GM21423 (cell line): ENCODE measurements around the gene PCSK1.
"Not testable (repeated sequence)": the region's sequence is repeated elsewhere in the genome, so short reads cannot be mapped to it uniquely, and the experiment has no call there.

ENCODE experiments used
- ATAC-seq: cut with Tn5 transposase; IDR thresholded peaks from one replicate; pipeline ENCODE4 v1.9.1; 2021; ENCODE audit warnings: mild to moderate bottlenecking, moderate library complexity; ENCODE audit not compliant: unreplicated experiment

PCSK1 gene

DNA sequence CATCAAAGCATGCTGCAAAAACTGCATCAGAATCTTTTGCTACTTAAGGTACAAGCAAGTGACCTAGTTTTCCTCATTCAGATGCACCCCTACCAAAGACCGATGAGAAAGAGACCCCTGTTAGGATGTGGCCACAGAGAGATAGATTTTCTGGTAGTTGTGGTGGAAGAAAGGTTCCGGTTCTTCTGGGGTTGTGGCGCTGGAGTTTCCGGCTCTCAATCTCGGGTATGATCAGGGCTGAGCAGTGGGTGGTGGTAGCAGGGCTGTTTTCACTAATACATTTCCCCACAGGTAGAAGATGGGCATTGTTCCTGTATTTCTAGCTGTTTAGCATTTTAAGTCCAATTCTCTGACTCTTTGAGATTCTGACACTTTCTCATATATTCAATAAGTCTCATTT, 58.4 kb downstream of the PCSK1 start:
- ATAC-seq, result no peak

DNA sequence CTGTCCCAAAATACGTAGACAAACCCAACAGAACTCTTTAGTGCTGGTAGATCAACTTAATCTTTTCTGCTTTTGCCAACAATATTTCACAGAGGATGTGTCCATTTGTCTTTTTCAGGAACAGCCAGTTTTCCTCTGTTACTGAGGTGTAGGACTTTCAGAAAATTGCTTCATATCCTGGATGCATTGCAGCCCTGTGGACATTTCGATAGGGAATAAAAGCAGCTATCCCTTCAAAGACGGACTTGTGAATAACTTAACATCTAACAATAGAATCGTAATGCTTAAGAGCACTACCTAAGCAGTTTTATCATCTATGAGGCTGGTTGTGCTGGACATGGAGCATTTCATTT, 59.7 kb downstream of the PCSK1 start:
- no peak for ATAC-seq

DNA sequence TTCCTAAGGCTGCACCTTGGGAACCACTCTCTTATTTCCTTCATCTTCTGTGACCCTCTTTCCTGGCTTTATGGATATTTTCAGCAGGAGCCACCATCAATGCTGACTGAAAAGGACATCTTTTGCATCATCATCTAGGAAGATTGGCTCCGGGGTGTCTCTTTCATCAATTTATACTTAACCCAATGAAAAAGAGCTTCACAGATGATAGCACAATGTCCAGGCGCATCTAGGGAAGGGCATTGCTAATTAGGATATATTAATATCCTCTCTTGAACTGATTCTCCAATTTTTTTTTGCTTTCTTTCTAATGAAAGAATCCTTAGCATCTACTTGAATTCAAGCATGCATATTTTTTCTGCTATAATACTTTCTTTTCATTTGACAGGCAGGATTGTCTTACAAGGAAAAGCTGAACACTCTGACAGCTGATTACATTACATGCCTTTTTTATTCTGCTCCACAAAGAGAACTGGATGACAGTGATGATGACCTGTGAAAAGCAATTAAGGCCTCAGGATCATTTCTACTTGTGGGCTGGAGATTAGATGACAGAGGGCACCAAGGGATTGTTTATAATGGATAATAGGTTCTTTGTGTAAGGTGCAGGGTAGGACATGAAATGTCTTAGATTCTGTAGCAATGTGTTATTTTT, 60.2 kb downstream of the PCSK1 start:
- no peak for ATAC-seq

DNA sequence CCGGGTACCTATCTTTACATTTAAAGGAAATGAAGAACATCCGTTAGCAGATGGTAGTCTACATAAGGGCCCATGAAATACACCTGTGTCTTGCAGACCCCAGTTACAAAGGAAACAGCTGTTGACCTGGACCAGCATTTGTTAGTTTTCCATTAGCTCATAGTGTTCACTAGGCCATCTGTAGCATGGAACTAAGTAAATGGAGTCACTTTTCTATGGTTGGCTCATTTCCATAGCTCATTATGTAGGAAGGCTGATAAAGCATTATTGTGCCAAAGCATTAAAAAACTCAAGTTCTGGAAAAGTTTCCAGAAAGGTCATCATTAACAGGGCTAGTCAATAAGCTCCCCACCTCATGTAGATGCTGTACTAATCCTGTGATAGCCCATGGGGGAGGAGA, 62.1 kb downstream of the PCSK1 start:
- ATAC-seq, result no peak

DNA sequence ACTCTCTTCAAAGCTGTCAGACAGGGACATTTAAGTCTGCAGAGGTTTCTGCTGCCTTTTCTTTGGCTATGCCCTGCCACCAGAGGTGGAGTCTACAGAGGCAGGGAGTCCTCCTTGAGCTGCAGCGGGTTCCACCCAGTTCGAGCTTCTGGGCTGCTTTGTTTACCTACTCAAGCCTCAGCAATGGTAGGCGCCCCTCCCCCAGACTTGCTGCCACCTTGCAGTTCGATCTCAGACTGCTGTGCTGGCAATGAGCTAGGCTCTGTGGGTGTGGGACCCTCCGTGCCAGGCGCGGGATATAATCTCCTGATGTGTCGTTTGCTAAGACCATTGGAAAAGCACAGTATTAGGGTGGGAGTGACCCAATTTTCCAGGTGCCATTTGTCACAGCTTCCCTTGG, 65.7 kb downstream of the PCSK1 start:
- ATAC-seq, result not testable (repeated sequence)

DNA sequence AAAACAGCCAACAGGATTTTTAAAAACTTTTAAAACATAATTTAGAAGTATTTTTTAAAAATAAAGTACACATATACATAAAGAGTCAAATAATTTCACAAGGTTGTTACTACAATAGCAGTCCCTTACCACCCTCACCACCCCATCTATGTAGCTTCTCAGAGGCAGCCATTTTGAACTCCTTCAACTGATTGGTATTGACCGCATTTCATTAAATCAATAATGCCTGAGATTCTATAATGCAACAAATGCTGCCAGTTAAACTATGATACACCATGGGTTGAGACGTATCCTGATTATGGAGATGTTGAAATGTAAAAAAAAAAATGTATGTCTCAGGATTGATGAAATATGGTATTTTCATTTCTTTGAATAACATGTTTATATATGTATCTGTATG, 78.8 kb downstream of the PCSK1 start:
- no peak for ATAC-seq

DNA sequence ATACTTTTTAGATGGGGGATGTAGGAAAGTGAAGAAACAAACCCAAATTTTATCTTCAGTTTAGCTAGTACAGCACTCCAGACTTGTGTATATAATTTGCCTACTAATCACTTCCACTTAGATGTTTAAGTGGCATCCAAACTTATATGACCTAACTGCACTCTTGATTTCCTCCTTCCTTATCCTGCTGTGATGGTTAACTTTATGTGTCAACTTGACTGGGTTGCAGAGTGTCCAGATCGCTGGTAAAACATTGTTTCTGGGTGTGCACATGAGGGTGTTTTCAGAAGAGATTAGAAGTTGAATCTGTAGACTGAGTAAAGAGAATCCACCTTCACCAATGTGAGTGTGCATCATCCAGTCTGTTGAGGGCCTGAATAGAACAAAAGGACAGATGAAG, 79.8 kb downstream of the PCSK1 start:
- ATAC-seq, result no peak

DNA sequence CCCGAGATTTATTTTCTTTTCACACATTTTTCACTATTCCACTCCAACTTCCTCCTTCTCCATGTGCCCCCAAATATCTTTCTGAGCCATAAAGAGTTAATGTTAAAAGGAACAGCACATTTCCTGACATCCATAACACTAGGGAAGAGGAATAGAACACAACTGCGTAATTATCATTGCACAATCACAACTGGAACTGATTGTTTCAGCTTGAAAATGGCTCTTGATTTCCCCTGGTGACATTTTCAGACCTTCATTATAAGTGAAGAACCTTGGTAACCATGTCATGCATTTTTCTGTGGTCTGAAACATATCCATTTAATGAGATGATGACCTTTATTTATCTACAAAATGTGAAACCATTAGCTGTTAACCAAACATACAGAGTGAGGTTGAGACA, 82.4 kb downstream of the PCSK1 start:
- ATAC-seq, result no peak

DNA sequence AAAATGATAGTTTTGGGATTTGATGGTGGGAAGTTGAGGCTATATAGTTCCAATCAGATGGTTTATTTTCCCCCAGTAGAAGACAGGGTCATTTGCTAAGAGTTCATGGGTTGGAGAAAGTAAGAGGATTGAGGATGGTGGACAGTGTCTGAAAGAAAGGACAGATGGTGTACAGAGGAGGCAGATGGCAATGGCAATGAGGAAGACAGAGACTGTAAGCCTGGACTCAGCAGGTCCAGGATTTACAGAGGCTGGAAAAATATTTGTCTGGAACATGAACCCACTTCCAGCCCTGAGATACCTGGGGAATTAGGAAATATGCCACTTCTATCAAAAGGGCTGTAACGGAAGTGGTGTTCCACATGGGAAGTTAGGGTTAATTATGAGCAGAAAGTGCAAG, 84.5 kb downstream of the PCSK1 start:
- no peak for ATAC-seq

DNA sequence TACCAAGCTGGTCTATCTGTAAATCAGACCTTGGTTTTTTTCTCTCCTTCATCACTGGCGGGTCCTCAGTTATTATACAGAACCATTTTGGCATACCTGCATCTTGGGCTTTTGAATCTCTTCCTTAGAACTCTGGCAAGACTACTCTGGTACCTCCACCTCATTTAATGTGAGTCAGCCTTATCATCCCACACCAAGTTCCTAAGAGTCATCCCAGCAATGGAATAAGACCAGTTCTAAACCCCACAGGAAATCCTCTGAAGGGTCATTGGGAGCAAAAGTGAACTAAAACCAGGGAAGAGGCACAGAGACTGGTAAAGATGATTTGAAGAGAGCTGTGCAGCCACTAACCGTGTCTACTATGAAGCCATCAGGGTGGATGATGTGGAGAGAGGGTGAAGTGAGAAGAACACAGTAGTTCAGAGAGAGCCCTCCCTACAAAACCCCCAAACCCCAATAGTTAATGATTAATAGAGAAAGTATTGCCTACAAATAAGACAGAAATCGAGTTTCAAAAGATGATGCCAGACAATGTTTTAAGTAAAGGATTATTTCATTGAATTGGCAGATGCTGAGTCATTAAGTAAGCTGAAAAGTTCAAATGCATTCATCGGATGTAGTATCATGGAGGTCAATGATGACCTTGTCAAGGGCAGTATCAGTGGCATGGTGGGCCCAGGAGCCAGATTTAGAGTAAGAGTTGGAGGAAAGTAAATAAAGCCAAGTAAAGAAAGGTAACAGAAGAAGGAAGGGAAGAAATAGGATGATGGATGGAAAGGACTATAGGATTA, 85.4 kb downstream of the PCSK1 start:
- no peak for ATAC-seq

DNA sequence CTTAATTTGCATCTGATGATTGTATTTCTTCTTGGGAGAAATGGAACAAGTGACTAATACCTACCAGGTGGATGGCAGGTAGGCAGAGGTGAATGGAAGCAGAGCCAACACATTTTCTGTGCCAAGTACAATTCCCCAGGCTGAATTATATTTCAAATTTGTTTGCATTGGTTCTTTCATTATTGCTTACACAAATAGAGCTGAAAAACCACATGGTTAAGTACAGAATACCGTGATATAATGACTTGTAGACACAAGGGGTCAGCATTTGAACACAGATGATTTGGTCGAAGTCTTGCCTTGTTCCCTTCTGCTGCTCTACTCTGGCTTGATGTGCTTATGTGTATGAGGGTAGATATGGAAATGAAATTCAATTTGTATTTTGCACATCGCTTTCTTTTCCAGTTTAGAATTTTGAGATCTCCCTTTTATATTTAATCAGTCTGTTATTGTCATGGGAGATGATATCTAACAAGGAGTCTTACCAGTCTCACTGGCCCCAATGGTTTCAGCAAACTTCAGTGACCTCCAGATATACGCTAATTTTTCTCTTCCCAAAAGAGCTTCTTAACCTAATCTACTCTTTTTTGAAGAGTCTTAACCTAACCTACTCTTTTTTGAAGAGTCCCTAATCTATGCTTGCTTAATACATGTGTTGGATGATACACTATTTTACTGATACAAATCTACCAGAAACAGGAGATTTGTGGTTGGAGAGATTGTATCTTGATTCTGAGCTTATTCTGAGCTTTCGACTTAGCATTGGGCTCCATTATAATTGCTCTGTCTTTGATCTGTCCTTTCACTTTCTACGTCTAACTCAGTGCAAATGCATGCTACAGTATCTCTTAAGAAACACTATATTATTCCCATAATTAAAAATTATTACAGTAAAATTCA, 88.1 kb downstream of the PCSK1 start:
- ATAC-seq, result peak; percentile 92

DNA sequence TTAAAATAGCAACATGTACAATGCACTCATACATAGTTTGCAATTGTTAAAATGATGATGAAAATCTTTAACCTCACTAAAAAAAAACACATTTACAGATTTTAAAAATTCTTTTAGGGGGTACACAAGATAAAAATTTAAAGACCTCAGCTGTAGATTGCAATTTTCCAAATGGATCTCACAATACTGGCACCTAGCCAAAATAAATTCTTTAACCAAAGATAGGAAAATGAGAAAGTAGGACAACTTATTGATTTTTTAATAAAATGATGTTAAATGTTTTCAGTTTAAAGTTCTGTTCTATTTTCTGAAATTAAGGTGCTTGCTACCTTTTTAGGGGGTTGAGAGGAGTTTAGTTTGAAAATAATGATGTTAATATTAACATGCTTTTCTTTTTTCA, 90.0 kb downstream of the PCSK1 start:
- no peak for ATAC-seq

DNA sequence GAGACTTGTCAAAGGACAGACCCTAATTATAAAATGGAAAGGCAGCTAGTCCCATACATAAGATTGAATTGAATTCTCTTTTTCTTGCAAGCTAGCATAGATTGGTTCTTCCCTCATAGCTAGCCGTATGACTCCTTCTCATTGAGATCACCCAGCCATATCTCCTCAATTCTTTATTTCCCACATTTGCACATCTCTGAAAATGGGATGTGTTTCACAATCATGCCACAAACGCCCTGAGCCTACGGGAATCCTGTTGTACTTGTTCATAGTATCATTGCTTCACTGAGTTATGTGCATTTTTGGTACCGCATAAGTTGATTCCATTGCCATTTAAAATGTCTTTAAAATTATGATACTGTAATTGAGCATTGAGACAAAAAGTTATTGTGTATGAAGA, 90.5 kb downstream of the PCSK1 start:
- ATAC-seq, result no peak
